Natural killer cell (primary cell): ENCODE measurements around the gene TAF6L. TPM values are rescaled to one million over a fixed set of nuclear protein-coding genes. Genes with fewer than 3 reads are reported as not detected.
"Not testable (repeated sequence)": the region's sequence is repeated elsewhere in the genome, so short reads cannot be mapped to it uniquely, and the experiment has no call there.

ENCODE experiments used
- ATAC-seq, 3 donors: fragments of 150-1000 bp in 2 of 3; fragments of 200-7000 bp in 1 of 3; cut with Tn5 transposase; 1 replicate in 1 of 3; 2 replicates in 2 of 3; pipeline ENCODE4 v1.10.0; 2021; ENCODE audit warnings: mild to moderate bottlenecking in 2 of 3, moderate library complexity in 2 of 3
- DNase-seq, 2 donors: peaks; one replicate each; pipeline versions ENCODE4 v3.0.0 to v3.0.0-alpha.2; 2013 to 2021; ENCODE audit warnings: mixed read lengths in 1 of 2
- H3K27ac ChIP-seq: one replicate; pipeline ENCODE4 v1.5.1; 2013; ENCODE audit warnings: mild to moderate bottlenecking, low read length
- H3K27me3 ChIP-seq: one replicate; pipeline ENCODE4 v1.6.1; 2013; ENCODE audit warnings: low read length; ENCODE audit not compliant: control insufficient read depth, insufficient read depth
- H3K36me3 ChIP-seq: one replicate; pipeline ENCODE4 v1.6.1; 2013; ENCODE audit warnings: low read length; ENCODE audit not compliant: control insufficient read depth, insufficient read depth
- H3K4me1 ChIP-seq: one replicate; pipeline ENCODE4 v1.6.1; 2013; ENCODE audit warnings: low read length; ENCODE audit not compliant: control insufficient read depth, insufficient read depth
- H3K4me3 ChIP-seq: one replicate; pipeline ENCODE4 v1.5.1; 2013; ENCODE audit warnings: low read length
- H3K9me3 ChIP-seq: one replicate; pipeline ENCODE4 v1.6.1; 2013; ENCODE audit warnings: low read length; ENCODE audit not compliant: control insufficient read depth, insufficient read depth
- H3K27ac Mint-ChIP-seq, 2 donors: one replicate each; pipeline ENCODE4 v1.8.0; 2022; ENCODE audit warnings: mild to moderate bottlenecking in 2 of 2, mixed read lengths in 2 of 2, moderate library complexity in 1 of 2
- H3K27me3 Mint-ChIP-seq, 2 donors: one replicate each; pipeline ENCODE4 v1.8.0; 2022; ENCODE audit warnings: low read depth in 2 of 2, mixed read lengths in 2 of 2
- H3K36me3 Mint-ChIP-seq: one replicate; pipeline ENCODE4 v1.8.0; 2022; ENCODE audit warnings: mixed read lengths
- H3K4me1 Mint-ChIP-seq, 2 donors: one replicate each; pipeline ENCODE4 v1.8.0; 2022; ENCODE audit warnings: mixed read lengths in 2 of 2
- H3K4me3 Mint-ChIP-seq: one replicate; pipeline ENCODE4 v1.8.0; 2022; ENCODE audit warnings: mild to moderate bottlenecking, moderate library complexity, mixed read lengths
- H3K9me3 Mint-ChIP-seq, 2 donors: one replicate each; pipeline ENCODE4 v1.8.0; 2022; ENCODE audit warnings: mixed read lengths in 2 of 2
- CTCF ChIP-seq: fragments of 200-600 bp; IDR thresholded peaks from one replicate; pipeline ENCODE4 v1.8.0; 2022; ENCODE audit warnings: antibody characterized with exemption
- WGBS: methylation state at CpG from one replicate; pipeline ENCODE4 v1.1.7; 2013; ENCODE audit warnings: missing lambda C conversion rate; ENCODE audit not compliant: insufficient coverage; 5-methylcytosine and 5-hydroxymethylcytosine counted together
- intact Hi-C: fragments of 100-400 bp; cut with micrococcal nuclease; formaldehyde crosslinking; loops from one replicate; pipeline ENCODE4 v1.14.2; 2022
- total RNA-seq, 4 donors: library from RNA; stranded (reverse); fragments of 120-200 nt in 1 of 4; gene quantifications; one replicate each; pipeline versions ENCODE4 v1.2.3 to v1.2.4, GENCODE V29; 2013 to 2022

Gene TAF6L
- total RNA-seq, 3 donors from 2014 or later (not counting 1 experiment from before 2014, with no cell fraction given): 18.4 to 20.3 (median 18.8) TPM

DNA sequence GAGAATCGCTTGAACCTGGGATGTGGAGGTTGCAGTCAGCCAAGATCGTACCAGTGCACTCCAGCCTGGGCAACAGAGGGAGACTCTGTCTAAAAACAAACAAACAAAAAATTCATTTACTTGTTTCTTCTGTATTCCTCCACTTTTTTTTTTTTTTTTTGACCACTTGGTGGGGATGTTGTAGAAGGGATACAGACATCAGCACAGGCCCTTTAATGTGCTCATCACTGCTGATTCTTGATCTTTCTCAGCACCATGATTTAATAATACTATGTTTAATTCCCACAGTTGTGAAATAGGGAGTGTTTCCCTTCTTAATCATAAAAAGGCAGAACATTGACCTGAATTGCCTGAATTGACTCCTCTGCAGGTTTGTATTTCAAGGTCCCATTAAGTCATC lies 38.4 kb upstream of the TAF6L start:
- DNase-seq: peak in 1 of 2 donors; percentile 50
- Histone ChIP-seq H3K27ac (no peak overlapping the region), H3K4me3 (no peak overlapping the region), H3K4me1 (peaks cover 24% of the 10 kb centered on the region), H3K9me3 (no peaks in the 10 kb centered on the region), H3K27me3 (no peaks in the 10 kb centered on the region), H3K36me3 (peaks cover 43% of the 10 kb centered on the region)
- H3K4me3 Mint-ChIP-seq: no peak overlapping the region
- TF ChIP-seq CTCF: no peak
- intact Hi-C loops: no loop called here
- no peak for ATAC-seq
- H3K27ac Mint-ChIP-seq: no peak overlapping the region
- 90% methylated on average over 2 of the region's 2 CpGs for WGBS
- H3K27me3 Mint-ChIP-seq: no peaks in the 10 kb centered on the region
- H3K9me3 Mint-ChIP-seq: no peaks in the 10 kb centered on the region
- H3K36me3 Mint-ChIP-seq: peaks cover 5% of the 10 kb centered on the region
- peaks cover 18% of the 10 kb centered on the region in 2 donors for H3K4me1 Mint-ChIP-seq

GRCh38 chr11:62737196-62737595 lies 34.0 kb upstream of the TAF6L start:
- no peak overlapping the region for H3K27ac ChIP-seq
- no peak overlapping the region for H3K4me3 ChIP-seq
- ATAC-seq (no peak), DNase-seq (no peak)
- no peaks in the 10 kb centered on the region for H3K27me3 ChIP-seq
- Mint-ChIP-seq H3K4me3 (no peak overlapping the region), H3K36me3 (peaks cover 5% of the 10 kb centered on the region), H3K4me1 (peaks cover 0 to 6% of the 10 kb centered on the region in 2 donors), H3K27ac (no peak overlapping the region), H3K9me3 (no peaks in the 10 kb centered on the region), H3K27me3 (no peaks in the 10 kb centered on the region)
- no peaks in the 10 kb centered on the region for H3K9me3 ChIP-seq
- no peak for TF ChIP-seq CTCF
- no peaks in the 10 kb centered on the region for H3K4me1 ChIP-seq
- peaks cover 60% of the 10 kb centered on the region for H3K36me3 ChIP-seq
- intact Hi-C loops: no loop called here

- H3K27ac Mint-ChIP-seq: no peak overlapping the region
- TF ChIP-seq CTCF: no peak
- Histone ChIP-seq H3K36me3 (peaks cover 6% of the 10 kb centered on the region), H3K4me3 (no peak overlapping the region), H3K4me1 (peaks cover 5% of the 10 kb centered on the region), H3K9me3 (no peaks in the 10 kb centered on the region), H3K27me3 (no peaks in the 10 kb centered on the region), H3K27ac (no peak overlapping the region)
- WGBS: 96% methylated on average over 6 of the region's 9 CpGs
- ATAC-seq (no peak), DNase-seq (no peak)
- intact Hi-C loops: no loop called here
- H3K27me3 Mint-ChIP-seq: no peaks in the 10 kb centered on the region
- H3K4me1 Mint-ChIP-seq: peaks cover 0 to 6% of the 10 kb centered on the region in 2 donors
- no peak overlapping the region for H3K4me3 Mint-ChIP-seq
- no peaks in the 10 kb centered on the region for H3K36me3 Mint-ChIP-seq
- H3K9me3 Mint-ChIP-seq: no peaks in the 10 kb centered on the region
Observed at GRCh38 chr11:62747475-62748160, 23.6 kb upstream of the TAF6L start.

- over 99% methylated on average over 5 of the region's 5 CpGs for WGBS
- H3K27ac ChIP-seq, H3K27ac Mint-ChIP-seq, H3K9me3 ChIP-seq, H3K36me3 ChIP-seq, H3K27me3 Mint-ChIP-seq, H3K9me3 Mint-ChIP-seq, DNase-seq, intact Hi-C loops, H3K36me3 Mint-ChIP-seq, H3K4me3 Mint-ChIP-seq, H3K4me3 ChIP-seq, H3K27me3 ChIP-seq, ATAC-seq: not testable (repeated sequence)
- H3K4me1 ChIP-seq: peaks cover 22% of the 10 kb centered on the region
- peaks cover 9 to 13% of the 10 kb centered on the region in 2 donors for H3K4me1 Mint-ChIP-seq
Observed at GRCh38 chr11:62749931-62750330, 21.3 kb upstream of the TAF6L start.
